Effector CD8-positive, alpha-beta T cell (primary cell): ENCODE measurements around the gene ZBTB7C.
A peak's percentile ranks its signal among the peaks of the same experiment; 100 is the strongest.

Experiments used
- DNase-seq: peaks from one replicate; lab custom pipeline; 2025; lab: John Stamatoyannopoulos, UW

ZBTB7C gene

GRCh38 chr18:48418539-48419276, 9.5 kb upstream of the ZBTB7C start:
- DNase-seq: no peak

DNA sequence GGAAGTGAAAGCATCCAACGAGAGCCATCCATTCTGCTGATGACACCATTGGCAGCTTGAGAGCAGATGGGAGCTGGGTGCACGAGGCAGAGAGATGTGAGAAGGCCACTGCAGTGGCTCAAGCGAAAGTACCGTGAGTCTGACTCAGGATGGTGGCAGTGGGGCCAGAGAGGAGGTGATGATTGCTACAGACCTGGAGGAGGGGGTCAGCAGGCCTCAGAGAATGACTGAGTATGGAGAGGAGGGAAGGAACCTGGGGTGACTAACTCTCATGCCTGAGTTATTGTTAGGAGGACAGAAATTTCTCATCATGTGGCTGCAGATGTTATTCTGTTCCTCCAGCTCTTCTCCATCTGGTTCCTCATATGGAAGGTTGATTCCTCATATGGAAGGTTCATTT, 8.8 kb upstream of the ZBTB7C start:
- no peak for DNase-seq

- DNase-seq: no peak
Measured at GRCh38 chr18:48413342-48413741, 4.2 kb upstream of the ZBTB7C start.

- no peak for DNase-seq
Measured at GRCh38 chr18:48412339-48412929, 3.3 kb upstream of the ZBTB7C start.

DNA sequence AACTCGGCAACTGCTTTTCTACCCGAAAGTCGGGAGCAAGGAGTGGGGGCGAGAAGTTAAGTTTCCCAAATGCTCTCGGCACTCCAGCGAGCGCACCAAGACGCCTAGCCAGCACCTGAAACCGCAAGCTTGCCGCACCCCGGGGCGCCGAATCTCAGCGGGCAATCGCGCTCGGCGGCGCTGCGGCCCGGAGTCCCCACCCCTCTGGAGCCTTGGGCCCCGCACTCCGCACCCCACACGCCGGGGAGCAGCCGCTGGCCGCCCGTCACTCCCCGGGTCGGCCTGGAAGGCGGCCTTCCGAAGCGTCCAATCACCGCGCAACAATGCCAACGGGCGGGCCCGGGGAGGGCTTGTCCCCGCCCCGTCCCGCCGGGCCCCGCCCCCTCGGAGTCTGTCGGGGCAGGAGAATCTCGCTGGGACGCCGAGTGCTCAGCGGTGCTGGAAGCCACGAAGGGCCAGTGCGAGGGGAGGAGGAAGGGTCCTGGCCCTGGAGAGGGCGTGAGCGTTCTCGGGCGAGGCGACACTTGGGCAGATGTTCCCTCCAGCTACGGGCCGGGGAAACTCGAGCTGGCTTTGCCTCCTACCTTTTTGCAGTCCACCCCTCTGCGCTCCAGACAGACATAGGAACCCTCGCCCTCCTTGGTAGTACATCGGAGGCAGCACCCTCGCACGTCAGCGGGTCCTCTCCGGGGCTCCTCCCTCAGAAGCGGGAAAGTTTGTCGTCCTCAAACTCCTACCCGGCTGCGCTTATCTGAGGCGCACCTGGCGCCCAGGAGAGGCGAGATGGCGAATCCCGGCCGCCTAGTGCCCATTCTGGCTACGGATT, 1.1 kb upstream of the ZBTB7C start:
- DNase-seq: peak; percentile 6

GRCh38 chr18:48409591-48410094, 460 bp upstream of the ZBTB7C start:
- no peak for DNase-seq

- no peak for DNase-seq
Measured at GRCh38 chr18:48408111-48408726, 964 bp downstream of the ZBTB7C start.

GRCh38 chr18:48407358-48407757, 1.8 kb downstream of the ZBTB7C start:
- no peak for DNase-seq

GRCh38 chr18:48405978-48406377, 3.2 kb downstream of the ZBTB7C start:
- DNase-seq: no peak

- DNase-seq: no peak
Measured at GRCh38 chr18:48404716-48405507, 4.3 kb downstream of the ZBTB7C start.

- no peak for DNase-seq
Measured at GRCh38 chr18:48402953-48403352, 6.2 kb downstream of the ZBTB7C start.

DNA sequence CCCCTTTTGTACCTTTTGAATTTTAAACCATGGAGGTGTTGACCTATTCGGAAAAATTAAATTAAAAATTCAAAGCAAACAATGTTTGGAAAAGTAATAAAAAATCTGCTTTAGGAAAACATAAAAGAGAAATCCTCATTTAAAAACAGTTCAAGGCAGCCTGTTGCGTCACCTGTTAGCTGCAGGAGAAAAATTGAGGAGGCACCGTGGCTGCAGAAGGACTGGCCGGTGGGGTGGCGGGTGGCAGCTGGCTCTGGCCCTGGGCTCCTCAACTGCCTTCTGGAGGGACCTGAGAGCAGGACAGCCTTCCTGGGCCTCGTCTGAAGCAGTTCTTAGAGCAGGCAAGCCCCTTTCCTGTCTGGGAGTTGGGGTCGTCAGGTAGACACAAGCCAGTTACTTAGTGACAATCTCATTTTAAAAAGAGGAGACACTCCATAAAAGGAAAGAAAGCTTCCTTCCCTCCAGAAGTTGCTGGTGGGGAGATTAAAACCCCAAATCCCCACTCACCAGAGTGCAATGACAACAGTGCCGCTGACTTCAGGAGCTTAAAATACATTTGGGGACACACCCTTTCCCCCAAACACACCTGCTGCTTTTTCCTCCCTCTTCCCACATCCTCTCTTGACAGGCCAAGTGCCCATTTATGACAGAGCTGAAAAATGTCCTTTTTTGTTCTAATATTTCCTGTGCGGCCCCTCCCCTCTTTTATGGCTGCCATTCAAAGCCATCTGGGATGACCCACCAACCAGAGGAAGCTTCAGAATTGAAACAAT, 9.7 kb downstream of the ZBTB7C start:
- DNase-seq: no peak

DNA sequence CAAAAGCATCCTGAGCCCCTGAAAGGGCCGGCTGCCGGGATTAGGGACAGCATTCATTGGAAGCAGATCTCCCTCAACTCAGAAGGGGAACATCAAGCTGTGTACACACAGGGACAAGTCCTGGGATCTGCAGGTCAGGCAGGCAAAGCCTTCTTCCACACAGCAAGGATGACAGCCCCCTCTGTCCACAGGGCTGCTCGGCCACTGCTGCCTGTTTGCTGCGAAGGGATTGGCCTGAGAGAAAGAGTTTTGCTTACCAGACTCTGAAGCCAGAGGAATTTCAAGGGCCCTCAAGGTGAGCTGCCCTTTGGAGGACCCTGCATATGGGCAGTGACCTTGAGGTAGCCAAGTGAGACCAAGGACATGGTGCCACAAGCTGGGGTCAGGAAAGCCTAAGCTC, 11.1 kb downstream of the ZBTB7C start:
- no peak for DNase-seq

DNA sequence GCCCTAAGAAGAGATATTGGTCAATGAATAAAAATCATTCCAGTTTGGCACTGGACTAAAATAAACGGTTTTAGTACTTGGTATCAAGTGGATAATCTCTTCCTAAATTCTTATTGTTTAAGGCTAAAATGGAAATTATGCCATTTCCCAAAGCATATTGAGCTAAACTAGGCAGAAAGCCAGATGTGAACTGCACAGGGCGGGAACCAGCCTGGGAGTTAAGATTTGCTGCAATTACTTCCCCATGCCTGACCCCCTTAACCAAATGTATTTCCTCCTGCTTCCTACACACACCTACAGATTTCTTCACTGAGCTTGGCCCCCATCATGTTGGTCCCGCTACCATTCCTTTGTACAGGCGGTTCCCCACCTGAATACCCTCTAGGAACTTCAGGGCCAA, 12.2 kb downstream of the ZBTB7C start:
- no peak for DNase-seq

GRCh38 chr18:48396561-48396960, 12.6 kb downstream of the ZBTB7C start:
- DNase-seq: no peak

GRCh38 chr18:48395646-48396045, 13.5 kb downstream of the ZBTB7C start:
- no peak for DNase-seq

DNA sequence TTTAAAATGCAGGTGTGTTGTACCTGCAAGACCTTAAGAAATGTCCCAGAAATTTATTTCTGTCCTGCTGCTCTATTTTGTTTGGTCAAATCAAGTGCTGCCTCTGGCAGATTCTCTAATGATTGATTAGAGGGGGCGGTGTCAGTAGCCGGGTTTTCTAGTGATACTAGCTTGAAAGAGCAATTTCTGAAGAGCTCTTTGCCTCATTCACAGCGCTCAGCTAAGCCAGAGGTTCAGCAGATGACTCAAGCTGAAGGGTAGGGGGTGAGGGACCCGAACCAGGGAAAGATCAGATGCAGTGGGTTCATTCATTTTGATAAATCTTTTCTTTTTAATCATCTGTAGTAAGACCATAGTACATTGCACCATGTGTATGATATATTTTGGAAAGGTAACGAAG, 15.0 kb downstream of the ZBTB7C start:
- DNase-seq: no peak

- no peak for DNase-seq
Measured at GRCh38 chr18:48393776-48394175, 15.4 kb downstream of the ZBTB7C start.

DNA sequence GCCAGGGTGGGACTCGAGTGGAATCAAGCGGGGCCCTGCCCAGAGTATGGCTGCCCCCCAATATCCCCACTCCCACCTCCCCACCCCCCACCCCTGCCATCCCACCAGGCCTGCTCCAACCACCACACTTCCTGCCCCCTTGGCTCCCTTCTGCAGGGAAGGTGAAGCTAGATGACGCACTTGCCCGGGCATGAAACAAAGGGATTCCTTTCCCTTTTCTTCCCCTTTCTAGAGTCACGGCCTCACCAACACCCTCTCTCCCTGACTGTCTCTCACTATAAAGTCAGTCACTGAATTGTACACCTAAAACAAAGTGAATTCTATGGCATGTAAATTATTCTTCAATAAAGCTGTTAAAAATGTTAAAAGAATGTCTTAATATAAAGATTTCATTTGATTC, 16.0 kb downstream of the ZBTB7C start:
- DNase-seq: no peak

GRCh38 chr18:48392268-48392667, 16.9 kb downstream of the ZBTB7C start:
- DNase-seq: no peak

DNA sequence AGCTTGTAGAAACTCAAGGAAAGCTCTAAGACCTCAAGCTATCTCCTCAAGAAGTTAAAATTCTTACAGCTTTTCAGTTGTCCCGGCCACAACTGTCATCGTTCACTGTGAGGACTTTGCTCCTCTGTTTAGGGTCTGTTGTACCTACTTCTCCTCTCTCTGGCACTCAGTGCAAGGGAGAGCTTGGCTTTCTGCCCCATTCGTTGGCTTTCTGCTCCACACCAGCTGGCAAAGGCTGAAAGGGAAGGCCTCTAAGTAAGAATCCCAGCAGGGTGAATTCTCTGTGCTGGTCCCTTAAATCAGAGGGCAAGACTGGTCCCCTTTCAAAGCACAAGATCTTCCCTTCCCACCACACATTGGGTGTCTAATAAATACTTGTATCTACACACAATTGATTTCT, 17.3 kb downstream of the ZBTB7C start:
- DNase-seq: no peak
